Left renal pelvis (tissue), 4 donors: ENCODE data around the gene TMEM186. TPM values are rescaled to one million over a fixed set of nuclear protein-coding genes. Genes with fewer than 3 reads are reported as not detected.
"Not testable (repeated sequence)": the region's sequence is repeated elsewhere in the genome, so short reads cannot be mapped to it uniquely, and the experiment has no call there.

Source experiments
- DNase-seq, 4 donors: peaks; one replicate each; pipeline ENCODE4 v3.0.0-alpha.2; 2013; ENCODE audit warnings: low read depth in 4 of 4, low spot score in 3 of 4
- polyA plus RNA-seq, 4 donors: library from polyadenylated mRNA; unstranded; fragments of 120-200 nt; gene quantifications; one replicate each; pipeline ENCODE4 v1.2.1, GENCODE V29; 2013; ENCODE audit not compliant: insufficient read length in 4 of 4

TMEM186 gene, protein sequence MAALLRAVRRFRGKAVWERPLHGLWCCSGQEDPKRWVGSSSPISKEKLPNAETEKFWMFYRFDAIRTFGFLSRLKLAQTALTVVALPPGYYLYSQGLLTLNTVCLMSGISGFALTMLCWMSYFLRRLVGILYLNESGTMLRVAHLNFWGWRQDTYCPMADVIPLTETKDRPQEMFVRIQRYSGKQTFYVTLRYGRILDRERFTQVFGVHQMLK
- 10 to 100 TPM; 10.9 to 18.5 (median 15.2) TPM for polyA plus RNA-seq

DNA sequence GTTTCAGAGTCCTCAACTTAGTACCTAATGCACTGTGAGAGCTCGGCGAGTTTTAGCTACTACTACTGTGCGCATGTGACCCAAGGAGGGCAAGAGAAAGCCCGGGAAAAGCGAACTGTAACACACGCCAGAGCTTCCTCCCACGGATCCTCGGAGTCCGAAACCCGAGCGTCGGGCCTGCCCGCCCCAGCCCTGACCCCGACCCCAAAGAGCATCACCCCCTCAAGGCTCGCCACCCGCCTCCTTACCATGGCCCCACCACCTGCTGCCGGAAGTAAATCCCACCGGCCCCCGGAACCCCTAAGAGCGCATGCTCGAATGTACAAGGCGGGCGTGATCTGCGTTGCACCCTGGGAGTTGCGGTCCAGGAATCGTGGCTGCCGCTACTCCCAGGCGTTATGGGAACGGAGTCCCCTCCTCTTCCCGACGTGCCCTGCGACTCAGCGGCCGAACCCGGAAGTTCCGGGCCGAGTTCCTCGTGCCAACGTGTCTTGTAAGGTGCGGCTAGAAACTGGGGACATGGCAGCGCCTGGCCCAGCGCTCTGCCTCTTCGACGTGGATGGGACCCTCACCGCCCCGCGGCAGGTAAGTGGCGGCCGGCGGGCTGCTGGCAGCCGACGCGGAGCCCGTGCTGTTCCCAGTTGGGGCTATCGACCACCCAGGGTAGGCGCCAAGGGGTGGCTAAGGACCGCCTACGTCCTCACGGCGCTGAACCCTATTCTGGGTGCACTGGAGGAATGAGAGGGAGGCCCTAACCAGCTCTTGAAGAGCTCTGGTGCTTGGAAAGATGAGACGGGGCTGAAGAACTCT, at the start of gene TMEM186, which contains the start of gene PMM2:
TMEM186 (minus strand) TSS at position 276 of the 810 bp plus-strand sequence; CDS start at position 251, 25 bp downstream.
PMM2 (plus strand) TSS at position 476 of the 810 bp plus-strand sequence; CDS start at position 520, 44 bp downstream.
- DNase-seq = peak; percentile 85 to 93 (median 89)

DNA sequence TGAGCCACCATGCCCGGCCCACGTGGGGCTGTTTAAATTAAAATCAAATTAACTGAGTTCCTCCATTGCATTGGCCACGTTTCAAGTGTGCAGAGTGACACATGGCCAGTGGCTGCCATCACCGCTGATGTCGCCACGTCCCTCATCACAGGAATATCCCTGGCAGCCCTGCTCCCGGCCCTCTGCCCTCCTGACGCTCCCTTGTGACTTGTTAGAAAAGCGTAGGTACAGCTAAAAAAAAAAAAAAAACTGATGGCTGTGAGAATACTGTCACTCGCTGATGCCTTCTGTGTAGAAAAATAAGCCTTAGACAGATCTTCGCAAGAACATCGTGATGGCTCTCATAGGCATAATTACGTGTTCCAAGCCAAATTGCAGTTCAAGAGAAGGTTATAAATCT, 49.7 kb upstream of the TMEM186 start:
- no peak for DNase-seq

DNA sequence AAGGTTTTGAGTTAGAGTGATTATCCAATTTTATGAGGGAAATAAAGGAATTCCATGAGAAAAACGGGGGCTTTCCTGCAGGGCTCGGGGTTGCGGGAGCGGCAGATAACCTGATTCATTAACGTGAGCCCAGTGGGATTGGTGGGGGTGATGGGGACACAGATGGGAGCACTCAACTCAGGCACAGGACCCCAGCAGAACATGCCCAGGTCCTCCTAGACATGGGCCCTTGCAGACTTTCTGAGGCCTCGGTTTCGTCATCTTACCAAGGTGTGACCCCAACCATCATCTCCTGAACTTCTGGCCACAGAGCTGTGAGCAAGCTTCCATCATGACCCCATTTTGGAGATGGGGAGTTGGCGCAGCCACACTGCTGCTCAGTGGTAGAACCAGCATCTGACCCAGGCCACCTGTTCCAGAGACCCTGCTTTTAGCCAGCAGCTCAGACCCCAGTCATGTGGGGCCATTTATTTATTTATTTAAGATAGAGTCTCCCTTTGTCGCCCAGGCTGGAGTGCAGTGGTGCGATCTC, 49.0 kb upstream of the TMEM186 start:
- no peak for DNase-seq

DNA sequence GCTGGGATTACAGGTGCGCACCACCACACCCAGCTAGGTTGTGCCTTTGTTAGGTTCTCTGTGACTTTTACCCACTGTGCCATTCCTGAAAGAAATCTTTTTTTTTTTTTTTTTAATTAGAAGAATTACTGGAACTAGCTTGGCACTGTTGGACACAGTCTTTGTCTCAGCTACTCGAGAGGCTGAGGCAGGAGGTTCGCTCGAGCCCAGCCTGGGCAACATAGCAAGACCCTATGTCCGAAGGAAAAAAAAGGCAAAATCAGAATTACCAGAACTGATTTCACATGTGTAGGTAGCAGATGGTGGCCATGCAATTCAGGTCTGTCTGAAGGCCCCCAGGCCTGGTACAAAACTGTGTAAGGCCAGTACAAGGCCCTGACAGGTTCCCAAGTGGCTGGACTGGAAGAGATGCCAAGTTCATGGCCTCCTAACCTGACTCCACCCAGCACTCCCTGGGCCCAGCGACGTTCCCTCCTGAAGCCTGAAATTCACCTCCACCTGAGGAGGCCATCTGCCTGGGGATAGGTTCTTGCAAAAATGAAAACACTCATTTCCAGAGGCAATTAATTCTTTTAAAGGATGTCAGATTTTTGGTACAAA, 48.4 kb upstream of the TMEM186 start:
- DNase-seq = no peak

DNA sequence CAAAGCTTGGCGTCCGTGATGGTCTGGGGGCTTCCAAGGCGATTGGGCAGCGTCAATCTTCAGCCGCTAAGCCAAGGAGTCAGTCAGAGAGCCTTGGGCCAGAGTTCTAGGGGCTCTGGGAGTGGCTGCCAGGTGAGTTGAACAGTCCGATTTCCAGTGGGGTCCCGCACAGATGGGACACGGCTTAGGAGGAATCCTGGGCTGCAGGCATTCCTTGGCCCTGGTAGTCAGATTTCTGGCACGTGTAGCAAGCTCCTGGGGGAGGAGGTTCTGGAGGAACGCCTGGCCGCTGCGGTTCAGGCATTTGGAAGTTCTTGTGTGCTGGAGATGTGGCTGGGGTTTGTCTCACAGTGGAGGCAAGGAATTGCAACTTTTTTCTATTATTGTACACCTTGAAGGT, 45.9 kb upstream of the TMEM186 start:
- DNase-seq = not testable (repeated sequence)

DNA sequence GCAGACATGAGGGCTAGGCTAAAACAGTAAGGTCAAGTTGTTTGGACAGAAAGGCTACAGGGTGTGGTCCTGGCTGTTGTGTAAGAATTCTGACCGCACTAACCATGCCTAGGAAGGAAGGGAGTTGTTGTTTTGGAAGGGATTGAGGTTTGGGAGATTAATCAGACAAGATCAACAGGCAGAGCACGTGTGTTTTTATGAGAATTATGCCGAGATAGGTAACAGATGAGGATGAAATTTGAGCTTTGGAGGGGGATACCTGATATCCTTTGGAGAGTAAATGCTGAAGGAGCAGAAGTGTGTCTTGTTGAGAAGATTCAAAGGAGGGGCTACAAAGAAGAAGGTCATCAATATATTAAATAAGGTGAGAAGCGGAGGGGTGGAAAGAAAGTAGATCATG, 44.6 kb upstream of the TMEM186 start:
- DNase-seq = not testable (repeated sequence)

DNA sequence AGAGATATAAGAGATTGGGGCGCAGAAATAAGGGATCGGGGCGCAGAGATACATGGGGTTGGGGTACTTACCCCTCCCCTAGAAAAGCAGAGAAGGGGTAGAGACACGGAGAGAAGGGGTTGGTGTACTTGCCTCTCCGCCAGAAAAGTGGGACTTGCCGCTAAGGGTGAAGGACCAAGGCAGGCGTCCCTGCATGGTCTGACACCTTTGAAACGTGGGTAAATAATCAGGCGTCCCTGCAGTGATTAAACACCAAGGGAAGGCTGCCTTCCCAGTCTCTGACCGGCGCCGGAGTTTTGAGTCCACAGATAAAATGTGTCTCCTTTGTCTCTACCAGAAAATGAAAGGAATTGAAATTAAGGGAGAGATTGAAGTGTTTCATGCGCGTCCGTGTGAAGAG, 40.2 kb upstream of the TMEM186 start:
- DNase-seq = not testable (repeated sequence)

DNA sequence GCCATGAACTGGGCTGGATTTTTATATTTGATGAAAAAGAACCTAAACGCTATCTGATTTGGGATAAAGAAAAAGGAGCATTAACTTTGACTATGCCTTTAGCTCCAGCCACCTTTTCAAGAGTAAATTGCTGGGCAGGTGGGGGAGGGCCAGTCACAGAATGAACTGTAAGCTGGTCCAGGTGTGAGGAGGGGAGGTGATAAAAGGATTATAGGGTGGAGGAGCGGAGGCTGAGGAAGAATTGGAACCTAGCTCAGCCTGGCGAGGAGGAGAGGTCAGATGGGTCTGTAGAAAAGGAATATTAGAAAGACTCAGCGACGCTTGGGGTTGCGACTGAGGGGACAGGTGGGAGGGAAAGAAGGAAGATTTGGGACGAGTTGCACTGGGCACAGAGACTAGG, 39.4 kb upstream of the TMEM186 start:
- DNase-seq = not testable (repeated sequence)

DNA sequence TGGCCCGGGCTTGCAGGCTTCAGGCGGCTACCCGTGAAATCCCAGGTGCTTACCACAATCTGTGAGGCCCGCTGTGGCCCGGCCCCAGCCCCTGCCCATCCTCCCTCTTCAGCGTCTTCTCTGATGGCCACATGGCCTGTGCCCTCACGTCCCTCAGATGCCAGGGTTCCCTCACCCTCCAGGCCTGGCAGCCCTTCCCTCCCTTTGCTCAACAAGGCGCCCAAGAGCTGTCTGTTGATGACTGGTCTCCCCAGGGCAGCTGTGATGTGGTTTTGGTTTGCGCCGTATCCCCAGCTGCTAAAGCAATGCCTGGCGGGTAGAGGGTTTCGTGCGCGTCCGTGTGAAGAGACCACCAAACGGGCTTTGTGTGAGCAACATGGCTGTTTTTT, 35.3 kb upstream of the TMEM186 start:
- DNase-seq = no peak

DNA sequence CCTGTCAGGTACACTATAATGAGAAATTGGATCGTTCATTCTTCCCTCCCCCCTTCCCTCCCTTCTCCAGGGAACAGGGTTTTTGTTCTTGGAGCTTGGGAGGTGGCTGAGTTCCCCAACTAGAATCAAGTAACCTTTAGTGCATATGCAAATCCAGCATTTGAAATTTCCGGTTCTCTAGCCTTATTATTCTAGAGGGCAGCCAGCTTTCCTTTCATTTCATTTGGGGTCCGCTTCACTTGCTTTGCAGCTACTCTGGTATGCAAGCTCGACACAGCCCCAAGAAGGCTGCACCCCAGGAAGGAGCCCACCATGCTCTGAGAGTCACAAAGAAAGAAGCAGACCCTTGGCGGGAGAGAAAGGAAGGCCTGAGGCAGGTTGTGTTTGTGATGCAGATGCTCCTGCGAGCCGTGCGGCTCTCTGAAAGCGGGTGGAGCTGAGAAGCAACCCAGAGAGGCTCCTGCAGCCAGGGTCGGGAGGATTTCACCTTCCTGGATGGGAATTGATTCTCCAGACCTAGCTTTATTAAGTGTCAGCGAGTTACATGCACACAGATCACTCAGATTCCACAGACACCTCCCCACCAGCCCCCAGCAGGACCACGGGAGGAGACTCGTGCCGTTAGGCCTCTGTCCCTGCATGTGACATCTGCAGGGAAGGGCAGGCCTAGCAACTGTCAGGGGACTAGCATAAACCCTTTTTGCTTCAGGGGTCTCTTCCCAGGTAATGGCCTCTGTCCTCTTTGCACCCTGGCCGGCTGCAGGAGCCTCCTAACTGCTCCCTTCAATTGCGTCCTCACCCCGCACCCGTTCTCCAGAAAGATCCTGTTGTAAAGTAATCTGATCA, 34.7 kb upstream of the TMEM186 start:
- no peak for DNase-seq

DNA sequence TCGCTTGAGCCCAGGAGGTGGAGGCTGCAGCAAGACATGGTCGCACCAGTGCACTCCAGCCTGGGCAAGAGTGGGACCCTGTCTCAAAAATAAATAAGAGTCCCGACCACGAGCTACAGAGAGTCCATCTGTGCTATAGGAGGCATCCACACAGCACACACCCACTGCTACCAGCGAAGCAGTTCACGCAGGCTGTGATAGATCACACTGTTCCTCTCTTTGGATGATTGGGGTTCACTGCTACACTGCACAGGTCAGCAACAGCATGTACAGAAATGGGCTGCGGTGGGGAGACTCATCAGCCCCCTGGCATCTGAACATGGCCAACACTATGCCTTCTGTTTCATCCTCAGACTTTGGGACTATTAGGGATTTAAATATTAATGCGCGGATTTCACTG, 34.0 kb upstream of the TMEM186 start:
- no peak for DNase-seq

DNA sequence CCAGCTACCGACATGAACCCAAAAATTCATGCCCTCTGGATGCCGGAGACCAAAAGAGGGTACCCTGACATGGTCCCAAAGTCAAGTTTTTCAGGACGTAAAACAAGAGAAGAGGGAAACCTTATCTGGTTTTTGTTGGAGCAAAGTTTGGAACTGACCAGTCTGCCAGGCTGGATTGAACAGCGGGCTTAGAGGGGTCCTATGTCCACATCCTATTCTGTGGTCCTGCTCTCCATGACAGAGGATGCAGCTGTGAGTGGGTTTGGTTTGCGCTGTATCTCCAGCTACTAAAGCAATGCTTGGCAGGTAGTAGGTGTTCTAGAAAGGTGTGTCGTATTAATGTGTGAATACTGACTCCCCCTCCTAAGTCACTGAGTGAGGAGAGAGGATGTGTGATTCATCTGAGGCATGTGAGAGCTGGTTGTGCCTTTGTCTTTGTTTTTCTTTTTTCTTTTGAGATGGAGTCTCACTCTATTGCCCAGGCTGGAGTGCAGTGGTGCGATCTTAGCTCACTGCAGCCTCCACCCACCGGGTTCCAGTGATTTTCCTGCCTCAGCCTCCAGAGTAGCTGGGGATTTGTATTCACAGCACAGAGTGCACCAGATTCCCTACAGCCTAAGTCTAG, 31.2 kb upstream of the TMEM186 start:
- no peak for DNase-seq

DNA sequence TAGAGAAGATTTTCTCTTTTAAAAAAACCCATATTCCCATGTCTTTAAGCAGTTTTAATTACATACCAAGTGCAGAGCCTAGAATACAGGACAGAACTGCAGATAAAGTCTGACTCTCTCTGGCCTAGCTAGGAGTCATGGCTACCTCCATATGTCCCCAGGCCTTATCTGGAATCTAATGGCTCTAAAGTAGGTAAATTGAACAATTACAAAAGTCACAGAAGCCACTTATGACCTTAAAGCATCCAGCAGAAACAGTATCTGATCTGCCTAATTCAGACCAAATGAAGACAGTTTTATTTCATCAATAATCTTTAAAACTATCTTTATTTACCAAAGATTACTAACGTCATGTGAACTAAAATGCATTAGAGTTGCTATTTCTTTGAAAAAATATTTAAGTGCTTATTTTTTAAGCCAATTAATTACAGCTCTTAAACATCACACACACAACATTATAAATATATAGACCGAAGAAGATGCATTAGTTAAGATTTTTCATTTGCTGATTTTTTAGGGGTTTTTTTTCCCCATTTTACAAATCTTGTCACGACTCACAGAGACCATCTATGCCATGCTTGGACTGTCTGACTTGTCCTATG, 28.9 kb upstream of the TMEM186 start:
- DNase-seq = no peak

DNA sequence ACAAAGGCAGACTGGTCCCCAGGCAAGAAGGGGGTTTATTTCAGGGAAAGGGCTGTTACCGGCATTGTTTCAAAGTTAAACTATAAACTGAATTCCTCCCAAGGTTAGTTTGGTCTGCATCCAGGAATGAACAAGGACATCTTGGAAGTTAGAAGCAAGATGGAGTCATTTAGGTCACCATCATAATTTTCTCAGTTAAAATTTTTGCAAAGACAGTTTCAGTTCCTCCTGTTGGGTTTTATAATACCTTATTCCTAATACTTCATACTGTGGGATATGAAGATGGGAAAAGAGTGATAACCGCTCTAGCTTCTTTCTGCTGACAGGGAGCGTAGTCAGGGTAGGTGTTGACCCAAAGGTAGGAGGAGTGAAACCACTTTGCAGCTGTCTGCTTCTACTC, 25.0 kb upstream of the TMEM186 start:
- DNase-seq = no peak

DNA sequence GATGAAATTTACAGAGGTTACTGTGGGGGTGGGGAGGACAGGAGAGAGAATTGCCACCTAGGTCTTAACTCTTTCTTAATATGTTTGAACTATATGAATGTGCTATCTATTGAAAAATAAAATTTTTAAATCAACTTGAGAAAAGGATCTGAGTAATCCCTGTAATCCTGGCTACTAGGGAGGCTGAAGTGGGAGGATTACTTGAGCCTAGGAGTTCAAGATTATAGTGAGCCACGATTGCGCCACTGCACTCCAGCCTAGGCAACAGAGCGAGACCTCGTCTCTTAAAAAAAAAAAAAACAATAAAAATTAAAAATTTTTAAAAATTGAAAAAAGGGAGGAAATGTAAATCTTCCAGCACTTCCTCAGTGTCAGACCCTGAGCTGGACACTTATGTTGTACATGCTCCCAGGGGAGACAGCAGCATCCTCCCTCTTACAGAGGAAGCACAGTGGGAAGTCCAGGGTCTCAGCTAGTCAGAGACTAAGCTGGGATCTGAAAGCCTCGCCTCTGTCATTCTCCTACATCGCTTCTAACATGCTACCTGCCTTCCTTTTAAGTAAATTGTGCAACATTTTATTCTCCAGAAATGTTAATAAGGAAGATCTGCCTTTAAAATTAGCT, 22.1 kb upstream of the TMEM186 start:
- no peak for DNase-seq

DNA sequence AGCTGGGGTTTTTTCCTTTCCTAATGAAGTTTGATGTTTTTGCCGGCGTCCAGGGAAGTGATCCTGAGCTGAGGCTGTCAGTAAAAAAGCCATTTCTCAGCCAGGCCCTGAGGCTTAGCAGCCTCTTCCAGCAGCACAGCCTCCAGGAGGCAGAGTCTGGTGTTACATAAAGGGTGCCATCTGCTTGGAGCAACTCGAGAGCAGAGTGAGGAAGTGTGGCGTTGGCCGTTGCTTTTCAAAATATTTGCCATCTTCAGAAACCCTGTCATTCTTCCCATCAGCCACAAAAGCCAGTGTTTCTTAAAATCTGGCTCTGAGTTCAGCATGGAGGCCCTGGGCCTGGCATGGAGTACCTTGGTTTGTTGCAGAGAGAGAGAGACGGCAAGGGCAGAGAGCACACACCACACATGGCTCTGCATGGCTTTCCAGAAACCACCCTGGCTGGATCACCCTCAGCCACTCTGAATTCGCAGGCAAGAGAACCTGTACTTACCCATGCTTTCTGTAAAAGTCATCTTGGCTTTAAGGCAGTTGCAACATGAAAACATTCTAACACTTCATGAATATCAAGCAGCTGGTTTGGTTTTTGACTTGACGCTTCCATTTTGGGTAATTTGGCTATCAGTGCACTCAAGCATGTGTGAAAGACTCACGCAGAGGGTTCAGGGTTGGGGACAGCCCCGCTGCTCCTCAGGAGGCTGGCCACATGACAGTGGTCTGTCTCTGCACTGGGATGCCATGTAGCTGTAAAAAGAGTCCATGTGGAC, 21.2 kb upstream of the TMEM186 start:
- no peak for DNase-seq

DNA sequence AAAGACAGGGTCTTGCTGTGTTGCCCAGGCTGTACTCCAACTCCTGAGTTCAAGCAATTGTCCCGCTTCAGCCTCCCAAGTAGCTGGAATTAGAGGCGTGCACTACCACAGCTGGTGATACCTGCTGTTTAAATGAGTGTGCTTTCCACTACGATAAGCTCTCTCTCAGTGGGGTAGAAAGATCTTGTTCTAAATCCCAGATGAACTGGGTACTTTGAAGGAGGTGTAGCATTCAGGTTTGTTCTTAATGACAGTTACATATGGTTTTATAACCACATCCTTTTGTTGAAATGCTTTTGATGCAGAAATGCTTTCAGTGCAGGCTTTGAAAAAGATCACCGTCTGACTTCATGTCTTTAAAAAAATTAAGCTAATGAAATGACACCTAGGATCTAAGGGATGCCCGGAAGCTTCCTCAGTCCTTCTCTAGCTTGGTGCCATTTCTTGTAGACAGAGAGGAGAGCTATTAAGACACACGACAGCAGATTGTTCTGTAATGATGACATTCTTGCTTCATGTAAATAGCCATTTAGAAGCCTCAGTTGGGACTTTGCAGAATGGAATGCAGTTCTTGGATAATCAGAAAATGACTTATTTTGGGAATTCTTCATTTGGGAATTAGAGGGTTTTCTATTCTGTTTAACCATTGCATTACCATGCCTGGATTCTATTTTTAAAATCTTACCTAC, 19.7 kb upstream of the TMEM186 start:
- no peak for DNase-seq
